NB4 (cell line): ENCODE results near the gene FLT1.

Source experiments
- DNase-seq: peaks from one replicate; pipeline ENCODE4 v3.0.0; 2010; ENCODE audit warnings: low read depth
- H3K4me3 ChIP-seq: one replicate; pipeline ENCODE4 v1.5.1; 2011; ENCODE audit warnings: mild to moderate bottlenecking, low read depth, low read length, moderate library complexity
- CTCF ChIP-seq: IDR thresholded peaks from one replicate; pipeline ENCODE4 v1.5.1; 2012; ENCODE audit warnings: low read depth, low read length
- MAX ChIP-seq: IDR thresholded peaks from 2 replicates; pipeline ENCODE4 v1.6.1; 2011; ENCODE audit warnings: low read depth, low read length
- MYC ChIP-seq: IDR thresholded peaks from 2 replicates; pipeline ENCODE4 v1.6.1; 2011; ENCODE audit warnings: low read depth, low read length
- POLR2A ChIP-seq: IDR thresholded peaks from 2 replicates; pipeline ENCODE4 v1.6.1; 2011; ENCODE audit warnings: mild to moderate bottlenecking; ENCODE audit not compliant: insufficient read length; ENCODE audit errors: extremely low read depth

FLT1 gene

DNA sequence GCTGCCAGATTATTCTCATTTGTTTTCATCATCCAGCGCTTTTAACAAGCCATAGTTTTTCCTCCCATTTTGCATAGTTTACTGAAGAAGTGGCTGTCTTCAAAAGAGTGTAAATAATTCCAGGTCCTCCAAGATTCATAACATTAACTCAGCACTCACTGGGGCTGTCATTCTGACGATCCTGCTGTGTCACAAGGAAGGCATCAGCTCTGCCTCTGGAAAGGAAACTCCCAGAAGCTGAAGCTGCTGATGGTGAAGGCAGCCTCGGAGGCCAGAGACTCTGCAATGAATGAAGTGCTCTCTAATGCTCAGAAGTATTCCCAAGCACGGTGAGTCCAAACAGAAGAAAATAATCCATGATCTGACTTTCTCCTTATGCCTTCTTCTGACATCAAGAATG, 60.0 kb downstream of the FLT1 start:
- H3K4me3 ChIP-seq: no peak overlapping the region
- no peak for DNase-seq
- TF ChIP-seq CTCF: no peak
- no peak for TF ChIP-seq MYC
- TF ChIP-seq POLR2A: no peak
- no peak for TF ChIP-seq MAX

GRCh38 chr13:28432816-28433560, 61.9 kb downstream of the FLT1 start:
- TF ChIP-seq POLR2A (no peak), CTCF (no peak), MAX (no peak), MYC (no peak)
- no peak overlapping the region for H3K4me3 ChIP-seq
- DNase-seq: no peak

DNA sequence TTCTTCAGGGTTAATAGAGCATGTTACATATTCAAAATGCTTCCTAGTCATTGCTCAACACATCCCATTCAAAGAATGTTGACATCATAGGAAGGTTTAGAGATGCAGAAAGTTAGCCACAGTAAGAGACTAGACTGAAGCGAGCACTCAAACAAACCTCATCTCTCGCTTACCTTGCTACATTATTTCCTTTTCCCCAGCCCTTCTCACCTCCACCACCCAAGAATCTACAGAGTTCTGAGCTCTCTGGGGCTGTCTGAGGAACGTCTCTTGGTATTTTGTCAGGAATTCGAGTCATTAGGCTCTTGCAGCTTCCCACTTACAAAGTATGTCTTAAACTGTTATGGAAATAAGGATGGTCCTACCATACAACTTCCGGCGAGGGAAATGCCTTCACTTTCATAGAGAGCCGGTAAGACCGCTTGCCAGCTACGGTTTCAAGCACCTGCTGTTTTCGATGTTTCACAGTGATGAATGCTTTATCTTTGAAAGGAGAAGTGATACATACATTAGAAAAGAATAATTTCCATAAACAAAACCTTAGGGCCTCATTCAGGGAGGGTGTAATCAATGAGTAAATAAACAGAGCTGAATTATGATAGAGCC, 65.1 kb downstream of the FLT1 start:
- no peak overlapping the region for H3K4me3 ChIP-seq
- peak; percentile 23 for DNase-seq
- TF ChIP-seq POLR2A: no peak
- TF ChIP-seq MAX: no peak
- no peak for TF ChIP-seq MYC
- TF ChIP-seq CTCF: no peak

GRCh38 chr13:28429096-28429495, 65.8 kb downstream of the FLT1 start:
- TF ChIP-seq MAX: no peak
- no peak for TF ChIP-seq POLR2A
- no peak for TF ChIP-seq MYC
- no peak for TF ChIP-seq CTCF
- no peak for DNase-seq
- H3K4me3 ChIP-seq: no peak overlapping the region

GRCh38 chr13:28426381-28426780, 68.5 kb downstream of the FLT1 start:
- no peak overlapping the region for H3K4me3 ChIP-seq
- TF ChIP-seq MAX (no peak), MYC (no peak), POLR2A (no peak), CTCF (no peak)
- peak; percentile 26 for DNase-seq
